PC-3 (cell line): ENCODE measurements around the gene NOX4. TPM values are rescaled to one million over a fixed set of nuclear protein-coding genes. Genes with fewer than 3 reads are reported as not detected.

ENCODE experiments used
- ATAC-seq: fragments of 200-7000 bp; cut with Tn5 transposase; 2 replicates; pipeline ENCODE4 v1.9.1; 2020; ENCODE audit warnings: mild to moderate bottlenecking, moderate library complexity
- BruUV-seq: library from RNA; stranded (reverse); fragments of 400-500 nt; replicated peaks from 2 replicates; lab custom pipeline; 2021; lab: Mats Ljungman, UMichigan
- CTCF ChIA-PET: fragments of 300-600 bp; sonication (Branson Sonifier 250); formaldehyde crosslinking; loops from one replicate; lab custom pipeline; 2022; ENCODE audit warnings: antibody characterized with exemption; lab: Charles Lee
- POLR2A ChIA-PET: fragments of 300-600 bp; sonication (Branson Sonifier 250); formaldehyde crosslinking; loops from one replicate; lab custom pipeline; 2022; ENCODE audit warnings: antibody characterized with exemption; ENCODE audit not compliant: unreplicated experiment; lab: Charles Lee
- DNase-seq: peaks from one replicate; pipeline ENCODE4 v3.0.0-alpha.2; 2015
- H2AFZ ChIP-seq: fragments of 300-600 bp; sonication (generic); 2 replicates; pipeline ENCODE4 v1.6.0; 2016; ENCODE audit warnings: antibody characterized with exemption, low read length
- H3F3A ChIP-seq: fragments of 300-600 bp; sonication (generic); one replicate; pipeline ENCODE4 v1.6.0; 2017; ENCODE audit warnings: antibody characterized with exemption, low read length, control low read depth, mild to moderate bottlenecking; ENCODE audit not compliant: unreplicated experiment
- H3K27ac ChIP-seq: fragments of 300-600 bp; sonication (generic); 2 replicates; pipeline ENCODE4 v1.5.1; 2016; ENCODE audit warnings: mild to moderate bottlenecking, low read length
- H3K27me3 ChIP-seq: fragments of 300-600 bp; sonication (generic); 2 replicates; pipeline ENCODE4 v1.6.1; 2016; ENCODE audit warnings: low read length, mixed read lengths
- H3K36me3 ChIP-seq: fragments of 300-600 bp; sonication (generic); 2 replicates; pipeline ENCODE4 v1.6.1; 2016; ENCODE audit warnings: low read depth, mixed run types, low read length, mixed read lengths
- H3K4me1 ChIP-seq: fragments of 300-600 bp; sonication (generic); 2 replicates; pipeline ENCODE4 v1.5.1; 2016; ENCODE audit warnings: low read length; ENCODE audit not compliant: insufficient read depth
- H3K4me2 ChIP-seq: fragments of 300-600 bp; sonication (generic); 2 replicates; pipeline ENCODE4 v1.6.0; 2016; ENCODE audit warnings: low read length
- H3K4me3 ChIP-seq: fragments of 300-600 bp; sonication (generic); 2 replicates; pipeline ENCODE4 v1.5.1; 2016; ENCODE audit warnings: mild to moderate bottlenecking, low read length, mixed read lengths
- H3K79me2 ChIP-seq: fragments of 300-600 bp; sonication (generic); 2 replicates; pipeline ENCODE4 v1.6.1; 2017; ENCODE audit warnings: low read length, mixed read lengths
- H3K9ac ChIP-seq: fragments of 300-600 bp; sonication (generic); 2 replicates; pipeline ENCODE4 v1.6.0; 2016; ENCODE audit warnings: mild to moderate bottlenecking, low read length
- H3K9me2 ChIP-seq: fragments of 300-600 bp; sonication (generic); replicated peaks from 2 replicates; pipeline ENCODE4 v1.6.1; 2016; ENCODE audit warnings: mixed run types, low read length, mixed read lengths
- H3K9me3 ChIP-seq: fragments of 300-600 bp; sonication (generic); 2 replicates; pipeline ENCODE4 v1.6.1; 2016; ENCODE audit warnings: low read length, mixed read lengths
- H4K20me1 ChIP-seq: fragments of 300-600 bp; sonication (generic); 2 replicates; pipeline ENCODE4 v1.6.1; 2016; ENCODE audit warnings: low read length, mixed read lengths
- EZH2 ChIP-seq: fragments of 300-600 bp; sonication (generic); IDR thresholded peaks from one replicate; pipeline ENCODE4 v1.6.1; 2017; ENCODE audit warnings: antibody characterized with exemption, mild to moderate bottlenecking, low read length; ENCODE audit not compliant: unreplicated experiment
- EZH2phosphoT487 ChIP-seq: fragments of 300-600 bp; sonication (generic); IDR thresholded peaks from 2 replicates; pipeline ENCODE4 v1.6.1; 2018; ENCODE audit warnings: mild to moderate bottlenecking, antibody characterized with exemption, low read length, borderline replicate concordance
- intact Hi-C: fragments of 100-400 bp; cut with micrococcal nuclease; formaldehyde crosslinking; loops from 2 replicates; pipeline ENCODE4 v1.9.0; 2023
- total RNA-seq: library from RNA; depleted of rRNA; stranded (reverse); fragments of >200 nt; gene quantifications from 2 replicates; pipeline ENCODE4 v1.2.3, GENCODE V29; 2014
- TF ChIP-seq, protein P1 (sequence below): fragments of 300-600 bp; sonication (generic); conservative IDR thresholded peaks from 2 replicates; pipeline ENCODE4 v1.5.1; 2017; ENCODE audit warnings: antibody characterized with exemption, low read depth, mild to moderate bottlenecking, low read length

The NOX4 gene
- total RNA-seq, 1 experiment from 2014 or later: not detected

DNA sequence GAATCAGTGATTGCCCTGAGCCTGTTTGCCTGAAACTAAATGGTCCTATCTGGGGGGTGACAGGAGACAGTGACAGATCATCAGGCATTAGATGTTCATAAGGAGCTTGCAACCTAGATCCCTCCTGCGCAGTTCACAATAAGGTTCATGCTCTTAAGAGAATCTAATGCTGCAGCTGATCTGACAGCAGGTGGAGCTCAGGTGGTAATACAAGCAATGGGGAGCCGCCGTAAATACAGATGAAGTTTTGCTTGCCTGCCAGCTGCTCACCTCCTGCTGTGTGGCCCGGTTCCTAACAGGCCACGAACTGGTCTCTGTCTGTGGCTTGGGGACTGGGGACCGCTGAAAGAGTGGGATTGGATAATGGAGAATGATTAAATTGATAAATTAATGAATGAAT, 14.0 kb downstream of the NOX4 start:
- no TSS peak for BruUV-seq
- H3K9me3 ChIP-seq: no peaks in the 10 kb centered on the region
- H3K4me2 ChIP-seq: no peak overlapping the region
- H3K27ac ChIP-seq: no peak overlapping the region
- H3K4me1 ChIP-seq: no peaks in the 10 kb centered on the region
- CTCF ChIA-PET: interaction anchor here (0.6 kb wide), 1 partner anchor 92 kb away, joined by 3 read pairs; no protein-coding TSS in a partner anchor
- 0 out of 2 replicates have a peak, but pooled peaks cover 4% of the 10 kb centered on the region for H3K27me3 ChIP-seq
- no peaks in the 10 kb centered on the region for H4K20me1 ChIP-seq
- intact Hi-C loops: loop anchor here (5.0 kb wide), 1 partner anchor 135 kb away; no protein-coding TSS in a partner anchor
- no peaks in the 10 kb centered on the region for H3K36me3 ChIP-seq
- no peaks in the 10 kb centered on the region for H3K9me2 ChIP-seq
- no peak overlapping the region for H3K9ac ChIP-seq
- no peaks in the 10 kb centered on the region for H3K79me2 ChIP-seq
- H3F3A ChIP-seq: no peaks in the 10 kb centered on the region
- no peak overlapping the region for H3K4me3 ChIP-seq
- H2AFZ ChIP-seq: no peak overlapping the region
- peak; percentile 63 for ATAC-seq
- TF ChIP-seq EZH2phosphoT487 (no peak), EZH2 (no peak)
- TF ChIP-seq, protein P1, sequence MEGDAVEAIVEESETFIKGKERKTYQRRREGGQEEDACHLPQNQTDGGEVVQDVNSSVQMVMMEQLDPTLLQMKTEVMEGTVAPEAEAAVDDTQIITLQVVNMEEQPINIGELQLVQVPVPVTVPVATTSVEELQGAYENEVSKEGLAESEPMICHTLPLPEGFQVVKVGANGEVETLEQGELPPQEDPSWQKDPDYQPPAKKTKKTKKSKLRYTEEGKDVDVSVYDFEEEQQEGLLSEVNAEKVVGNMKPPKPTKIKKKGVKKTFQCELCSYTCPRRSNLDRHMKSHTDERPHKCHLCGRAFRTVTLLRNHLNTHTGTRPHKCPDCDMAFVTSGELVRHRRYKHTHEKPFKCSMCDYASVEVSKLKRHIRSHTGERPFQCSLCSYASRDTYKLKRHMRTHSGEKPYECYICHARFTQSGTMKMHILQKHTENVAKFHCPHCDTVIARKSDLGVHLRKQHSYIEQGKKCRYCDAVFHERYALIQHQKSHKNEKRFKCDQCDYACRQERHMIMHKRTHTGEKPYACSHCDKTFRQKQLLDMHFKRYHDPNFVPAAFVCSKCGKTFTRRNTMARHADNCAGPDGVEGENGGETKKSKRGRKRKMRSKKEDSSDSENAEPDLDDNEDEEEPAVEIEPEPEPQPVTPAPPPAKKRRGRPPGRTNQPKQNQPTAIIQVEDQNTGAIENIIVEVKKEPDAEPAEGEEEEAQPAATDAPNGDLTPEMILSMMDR: peak; percentile 34; the same call in 1 of the 2 replicates
- peak; percentile 41 for DNase-seq
- POLR2A ChIA-PET: no interaction called here

DNA sequence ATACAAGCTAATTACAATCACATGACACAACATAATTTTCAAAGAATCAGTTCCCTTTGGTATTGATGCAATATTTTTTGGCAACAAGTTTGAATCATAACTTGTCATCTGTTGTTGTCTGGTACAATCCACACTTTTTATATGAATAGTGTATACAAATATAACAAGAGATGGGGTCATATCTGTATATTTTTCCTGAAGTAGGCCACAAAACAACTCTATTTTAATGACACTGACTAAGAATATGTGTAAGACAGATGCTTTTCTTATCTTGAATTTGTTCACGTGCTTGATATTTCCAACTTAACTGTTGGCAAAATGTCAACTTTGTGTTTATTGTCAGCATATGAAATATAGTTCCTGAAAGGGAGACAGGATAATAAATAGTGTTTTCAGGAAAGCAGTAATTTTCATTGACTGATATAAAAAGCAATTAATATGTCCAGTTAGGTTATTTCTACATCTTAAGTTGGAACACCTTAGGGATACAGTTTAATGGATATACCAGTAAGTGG, 27.9 kb downstream of the NOX4 start:
- ChIA-PET POLR2A (no interaction called here), CTCF (no interaction called here)
- Histone ChIP-seq H3K4me3 (no peak overlapping the region), H3F3A (no peaks in the 10 kb centered on the region), H3K9me2 (no peaks in the 10 kb centered on the region), H3K36me3 (no peaks in the 10 kb centered on the region), H3K79me2 (no peaks in the 10 kb centered on the region), H3K9me3 (no peaks in the 10 kb centered on the region), H3K27me3 (peaks cover 3% of the 10 kb centered on the region; the same call in 1 of the 2 replicates), H3K4me2 (no peak overlapping the region), H2AFZ (no peak overlapping the region), H3K27ac (no peak overlapping the region), H4K20me1 (no peaks in the 10 kb centered on the region), H3K9ac (no peak overlapping the region), H3K4me1 (no peaks in the 10 kb centered on the region)
- intact Hi-C loops: no loop called here
- no peak for DNase-seq
- no peak for TF ChIP-seq EZH2
- TF ChIP-seq EZH2phosphoT487: no peak
- TF ChIP-seq, protein P1: no peak
- no TSS peak for BruUV-seq
- ATAC-seq: no peak

DNA sequence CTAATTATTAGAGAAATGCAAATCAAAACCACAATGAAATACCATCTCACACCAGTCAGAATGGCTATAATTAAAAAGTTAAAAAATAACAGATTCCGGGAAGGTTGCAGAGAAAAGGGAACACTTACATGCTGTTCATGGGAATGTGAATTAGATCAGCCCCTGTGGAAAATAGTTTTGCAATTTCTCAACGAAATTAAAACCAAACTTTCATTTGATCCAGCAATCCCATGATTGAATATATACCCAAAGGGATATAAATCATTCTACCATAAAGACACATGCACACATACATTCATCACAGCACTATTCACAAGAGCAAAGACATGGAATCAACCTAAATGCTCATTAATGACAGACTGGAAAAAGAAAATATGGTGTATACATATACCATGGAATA, 32.5 kb downstream of the NOX4 start:
- intact Hi-C loops: no loop called here
- H3K27ac ChIP-seq: no peak overlapping the region
- H3F3A ChIP-seq: no peaks in the 10 kb centered on the region
- no peak overlapping the region for H3K4me3 ChIP-seq
- no peaks in the 10 kb centered on the region for H3K36me3 ChIP-seq
- ATAC-seq (no peak), DNase-seq (no peak)
- H3K9me2 ChIP-seq: no peaks in the 10 kb centered on the region
- no peaks in the 10 kb centered on the region for H3K9me3 ChIP-seq
- H3K79me2 ChIP-seq: no peaks in the 10 kb centered on the region
- H3K9ac ChIP-seq: no peak overlapping the region
- peaks cover 3% of the 10 kb centered on the region; the same call in 1 of the 2 replicates for H3K27me3 ChIP-seq
- no peak overlapping the region for H3K4me2 ChIP-seq
- ChIA-PET POLR2A (no interaction called here), CTCF (no interaction called here)
- no peaks in the 10 kb centered on the region for H3K4me1 ChIP-seq
- no TSS peak for BruUV-seq
- TF ChIP-seq EZH2: no peak
- TF ChIP-seq, protein P1: no peak
- TF ChIP-seq EZH2phosphoT487: no peak
- H4K20me1 ChIP-seq: no peaks in the 10 kb centered on the region
- no peak overlapping the region for H2AFZ ChIP-seq
